Stimulated activated CD4-positive, alpha-beta T cell treated with anti-CD3 and anti-CD28 coated beads, Interleukin-4, amount 100 ng/mL, for 1 hour (primary cell): ENCODE data around the gene CAMTA1.

ENCODE experiments used
- DNase-seq: peaks from one replicate; pipeline ENCODE4 v3.0.0-alpha.2; 2020

Gene CAMTA1

GRCh38 chr1:7558921-7559869 is 773.9 kb downstream of the CAMTA1 start:
- DNase-seq = no peak

- no peak for DNase-seq
Observed at GRCh38 chr1:7560128-7560527, 774.9 kb downstream of the CAMTA1 start.

GRCh38 chr1:7560601-7561181 is 775.4 kb downstream of the CAMTA1 start:
- no peak for DNase-seq

- DNase-seq = no peak
Observed at GRCh38 chr1:7561331-7561921, 776.2 kb downstream of the CAMTA1 start.

- DNase-seq = no peak
Observed at GRCh38 chr1:7561936-7562728, 776.9 kb downstream of the CAMTA1 start.

GRCh38 chr1:7562729-7563605 is 777.7 kb downstream of the CAMTA1 start:
- DNase-seq = no peak

GRCh38 chr1:7564137-7564536 is 778.9 kb downstream of the CAMTA1 start:
- DNase-seq = no peak

- DNase-seq = no peak
Observed at GRCh38 chr1:7565099-7565750, 780.0 kb downstream of the CAMTA1 start.

- no peak for DNase-seq
Observed at GRCh38 chr1:7566417-7567375, 781.4 kb downstream of the CAMTA1 start.

GRCh38 chr1:7567376-7567775 is 782.1 kb downstream of the CAMTA1 start:
- DNase-seq = no peak

GRCh38 chr1:7568053-7568452 is 782.8 kb downstream of the CAMTA1 start:
- DNase-seq = no peak

- no peak for DNase-seq
Observed at GRCh38 chr1:7568901-7569524, 783.8 kb downstream of the CAMTA1 start.

- no peak for DNase-seq
Observed at GRCh38 chr1:7570311-7570710, 785.1 kb downstream of the CAMTA1 start.

- no peak for DNase-seq
Observed at GRCh38 chr1:7572654-7573152, 787.4 kb downstream of the CAMTA1 start.

- DNase-seq = no peak
Observed at GRCh38 chr1:7573481-7573880, 788.2 kb downstream of the CAMTA1 start.

- DNase-seq = no peak
Observed at GRCh38 chr1:7574121-7575040, 789.1 kb downstream of the CAMTA1 start.

GRCh38 chr1:7575041-7575400 is 789.8 kb downstream of the CAMTA1 start:
- no peak for DNase-seq

- no peak for DNase-seq
Observed at GRCh38 chr1:7576946-7577657, 791.8 kb downstream of the CAMTA1 start.
